ENCODE results near the gene ZSCAN2. TPM values are rescaled to one million over a fixed set of nuclear protein-coding genes. Genes with fewer than 3 reads are reported as not detected.

The ZSCAN2 gene
- total and polyA plus RNA-seq, 2 of the 8 experiments (the other 6 are each of a cell fraction or from before 2014, with no cell fraction given): 23.6 to 52.4 TPM

DNA sequence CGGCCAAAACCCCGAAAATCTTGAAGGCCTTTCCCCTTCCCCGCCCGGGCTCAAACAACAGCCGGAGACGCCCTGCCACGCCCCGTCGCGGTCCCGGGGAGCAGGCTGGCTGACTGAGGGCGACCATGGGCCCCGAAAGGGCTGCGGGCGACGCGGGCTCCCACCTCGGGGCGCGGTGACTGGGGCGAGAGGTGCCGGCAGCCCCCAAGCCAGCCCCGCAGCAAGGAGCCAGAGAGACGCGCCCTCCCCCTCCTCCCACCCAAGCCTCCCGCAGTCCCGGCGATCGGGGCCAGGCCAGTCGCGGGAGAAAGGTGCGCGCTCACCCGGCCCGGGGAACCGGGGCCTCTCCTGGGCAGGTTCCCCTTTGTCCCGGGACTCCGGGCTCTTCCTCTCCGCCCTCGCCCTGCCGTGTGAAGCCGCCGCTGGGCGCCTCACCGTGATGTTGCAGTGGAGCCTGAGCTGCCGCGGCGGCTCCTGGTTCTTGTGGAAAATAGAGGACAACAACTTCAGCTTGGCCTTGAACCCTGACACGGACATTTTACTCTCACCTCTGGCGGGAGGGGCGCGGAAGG lies 30.6 kb upstream of the ZSCAN2 start:
- no peak overlapping the region; the same call in 1 of the 2 replicates for H2BK5ac ChIP-seq (ENCODE audit: low read depth, low read length)
- H3K9me3 ChIP-seq (ENCODE audit: insufficient read depth in 2 of 2, low read depth in 1 of 2, low read length in 1 of 2): no peaks in the 10 kb centered on the region
- CTCF ChIA-PET (ENCODE audit: partially characterized antibody): interaction anchor here (0.7 to 2.7 kb wide), 27 partner anchors 8 to 516 kb away, joined by 3 to 15 read pairs (median 5); partner anchors contain the start of genes WDR73 and ZSCAN2
- no peak overlapping the region for H2BK15ac ChIP-seq (ENCODE audit: low read length)
- POLR2A ChIA-PET (ENCODE audit: partially characterized antibody): interaction anchor here (0.7 to 1.5 kb wide), 8 partner anchors 11 to 255 kb away, joined by 3 to 4 read pairs (median 3); no protein-coding TSS in a partner anchor
- H2AK5ac ChIP-seq (ENCODE audit: low read depth, low read length): no peak overlapping the region
- FAIRE-seq (no peak), DNase-seq (ENCODE audit: low read depth in 1 of 2, low spot score in 2 of 2) (no peak)
- no peak overlapping the region for H3K4ac ChIP-seq (replicated peaks; ENCODE audit: insufficient read length, low read depth, low read length)
- H3K4me2 ChIP-seq (ENCODE audit: insufficient read depth in 1 of 2, low read depth in 2 of 2, low read length in 2 of 2): peak overlapping the region; percentile 54 to 74
- peak overlapping the region; percentile 27 for H4K91ac ChIP-seq (replicated peaks; ENCODE audit: insufficient read length, low read length)
- no peaks in the 10 kb centered on the region for H3K79me2 ChIP-seq (ENCODE audit: control insufficient read depth in 1 of 2, insufficient read depth in 2 of 2, low read length in 2 of 2)
- H3K56ac ChIP-seq (replicated peaks; ENCODE audit: insufficient read length, low read depth, low read length): no peak overlapping the region
- H3K36me3 ChIP-seq (ENCODE audit: control insufficient read depth in 2 of 4, insufficient read depth in 4 of 4, low read length in 3 of 4): no peaks in the 10 kb centered on the region
- peak overlapping the region; percentile 93; the same call in 1 of the 2 replicates for H4K8ac ChIP-seq (ENCODE audit: extremely low read depth, insufficient read depth, low read length)
- H3K27ac ChIP-seq (ENCODE audit: low read depth, low read length): 0 out of 2 replicates have a peak overlapping the region, but pooled peaks have one; percentile 4
- H2AFZ ChIP-seq (ENCODE audit: low read length): peak overlapping the region; percentile 20; the same call in 1 of the 2 replicates
- H3K9ac ChIP-seq (replicated peaks in 1 of 4; ENCODE audit: extremely low read depth in 1 of 4, low read depth in 3 of 4, low read length in 3 of 4): peak overlapping the region; percentile 46 to 73 (median 54); a peak in 6 of 7 replicates
- H2BK12ac ChIP-seq (ENCODE audit: low read depth, low read length): no peak overlapping the region
- H3K23me2 ChIP-seq (ENCODE audit: low read depth, low read length): no peaks in the 10 kb centered on the region; the same call in 1 of the 2 replicates
- H3K23ac ChIP-seq (ENCODE audit: insufficient read length): no peak overlapping the region
- H2BK20ac ChIP-seq (ENCODE audit: low read length): no peak overlapping the region
- no peaks in the 10 kb centered on the region for H4K20me1 ChIP-seq (replicated peaks in 1 of 2; ENCODE audit: control insufficient read depth in 1 of 2, insufficient read depth in 2 of 2, low read length in 2 of 2)
- H3K4me3 ChIP-seq (ENCODE audit: extremely low read depth in 1 of 4, insufficient read depth in 2 of 4, low read depth in 3 of 4, low read length in 4 of 4): peak overlapping the region; percentile 60 to 87 (median 68)
- H2BK120ac ChIP-seq (replicated peaks; ENCODE audit: low read depth, low read length): no peak overlapping the region
- peaks cover 0 to 3% (median 0%) of the 10 kb centered on the region in 4 experiments; a peak in 1 of 7 replicates for H3K4me1 ChIP-seq (replicated peaks in 1 of 4; ENCODE audit: control insufficient read depth in 3 of 4, insufficient read depth in 4 of 4, low read length in 3 of 4)
- H3K14ac ChIP-seq (ENCODE audit: insufficient read length): no peak overlapping the region
- peak overlapping the region; percentile 33 for H4K5ac ChIP-seq (ENCODE audit: insufficient read length, low read depth, low read length)
- no peaks in the 10 kb centered on the region for H3K79me1 ChIP-seq (ENCODE audit: low read depth, low read length)
- peak overlapping the region; percentile 83 for H3K18ac ChIP-seq (ENCODE audit: extremely low read depth, low read length)
- WGBS, 2 experiments (ENCODE audit: extremely low coverage in 1 of 2, insufficient coverage in 1 of 2, insufficient read length in 1 of 2, insufficient replicate concordance in 2 of 2, low coverage in 1 of 2, low lambda C conversion rate in 2 of 2, missing lambda C conversion rate in 1 of 2): 3% methylated on average over 40 of the region's 52 CpGs; no CpG with 5 or more reads in 1 of the 2 experiments
- H3K27me3 ChIP-seq (replicated peaks in 1 of 4; ENCODE audit: control insufficient read depth in 3 of 4, extremely low read depth in 1 of 4, insufficient read depth in 3 of 4, low read length in 3 of 4): peaks cover 0 to 3% (median 0%) of the 10 kb centered on the region in 4 experiments; a peak in 1 of 7 replicates
- TF ChIP-seq KDM4A (IDR thresholded peaks at IDR 0.05; ENCODE audit: low read depth, low read length, severe bottlenecking) (peak; percentile 62), GABPA (IDR thresholded peaks at IDR 0.05; ENCODE audit: borderline replicate concordance, insufficient read depth, low read length) (no peak), CREB1 (IDR thresholded peaks at IDR 0.05) (peak; percentile 30; the same call in 1 of the 2 replicates), HDAC6 (IDR thresholded peaks at IDR 0.05; ENCODE audit: low read depth, low read length) (no peak), SRF (IDR thresholded peaks at IDR 0.05; ENCODE audit: low read depth, low read length) (no peak), JUND (IDR thresholded peaks at IDR 0.05; ENCODE audit: low read length) (no peak), TEAD4 (IDR thresholded peaks at IDR 0.05; ENCODE audit: low read depth, low read length) (no peak), CBX8 (IDR thresholded peaks at IDR 0.05; ENCODE audit: borderline replicate concordance, low read depth, low read length) (no peak)
- TF ChIP-seq, protein P1, sequence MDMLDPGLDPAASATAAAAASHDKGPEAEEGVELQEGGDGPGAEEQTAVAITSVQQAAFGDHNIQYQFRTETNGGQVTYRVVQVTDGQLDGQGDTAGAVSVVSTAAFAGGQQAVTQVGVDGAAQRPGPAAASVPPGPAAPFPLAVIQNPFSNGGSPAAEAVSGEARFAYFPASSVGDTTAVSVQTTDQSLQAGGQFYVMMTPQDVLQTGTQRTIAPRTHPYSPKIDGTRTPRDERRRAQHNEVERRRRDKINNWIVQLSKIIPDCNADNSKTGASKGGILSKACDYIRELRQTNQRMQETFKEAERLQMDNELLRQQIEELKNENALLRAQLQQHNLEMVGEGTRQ (IDR thresholded peaks at IDR 0.05; ENCODE audit: low read length): no peak
- TF ChIP-seq, protein P2, sequence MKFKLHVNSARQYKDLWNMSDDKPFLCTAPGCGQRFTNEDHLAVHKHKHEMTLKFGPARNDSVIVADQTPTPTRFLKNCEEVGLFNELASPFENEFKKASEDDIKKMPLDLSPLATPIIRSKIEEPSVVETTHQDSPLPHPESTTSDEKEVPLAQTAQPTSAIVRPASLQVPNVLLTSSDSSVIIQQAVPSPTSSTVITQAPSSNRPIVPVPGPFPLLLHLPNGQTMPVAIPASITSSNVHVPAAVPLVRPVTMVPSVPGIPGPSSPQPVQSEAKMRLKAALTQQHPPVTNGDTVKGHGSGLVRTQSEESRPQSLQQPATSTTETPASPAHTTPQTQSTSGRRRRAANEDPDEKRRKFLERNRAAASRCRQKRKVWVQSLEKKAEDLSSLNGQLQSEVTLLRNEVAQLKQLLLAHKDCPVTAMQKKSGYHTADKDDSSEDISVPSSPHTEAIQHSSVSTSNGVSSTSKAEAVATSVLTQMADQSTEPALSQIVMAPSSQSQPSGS (IDR thresholded peaks at IDR 0.05; ENCODE audit: low read length): no peak

Measured in H1 (cell line).